Fibroblast of villous mesenchyme (primary cell): ENCODE results near the gene CRHR2. TPM values are rescaled to one million over a fixed set of nuclear protein-coding genes. Genes with fewer than 3 reads are reported as not detected.

Experiments
- DNase-seq: peaks from one replicate; pipeline ENCODE4 v3.0.0-alpha.2; 2010; ENCODE audit warnings: low read depth
- H3K4me3 ChIP-seq: 2 replicates; pipeline ENCODE4 v1.5.1; 2011; ENCODE audit warnings: low read depth, mild to moderate bottlenecking, low read length
- total RNA-seq: library from RNA; depleted of rRNA; stranded (reverse); fragments of >200 nt; gene quantifications from 2 replicates; pipeline ENCODE4 v1.2.3, GENCODE V29; 2012
- TF ChIP-seq, protein P1 (sequence below): IDR thresholded peaks from 2 replicates; pipeline ENCODE4 v1.5.1; 2012; ENCODE audit warnings: low read depth, mild to moderate bottlenecking, low read length; ENCODE audit not compliant: insufficient read depth

Gene CRHR2
- total RNA-seq, 1 donor: not detected

DNA sequence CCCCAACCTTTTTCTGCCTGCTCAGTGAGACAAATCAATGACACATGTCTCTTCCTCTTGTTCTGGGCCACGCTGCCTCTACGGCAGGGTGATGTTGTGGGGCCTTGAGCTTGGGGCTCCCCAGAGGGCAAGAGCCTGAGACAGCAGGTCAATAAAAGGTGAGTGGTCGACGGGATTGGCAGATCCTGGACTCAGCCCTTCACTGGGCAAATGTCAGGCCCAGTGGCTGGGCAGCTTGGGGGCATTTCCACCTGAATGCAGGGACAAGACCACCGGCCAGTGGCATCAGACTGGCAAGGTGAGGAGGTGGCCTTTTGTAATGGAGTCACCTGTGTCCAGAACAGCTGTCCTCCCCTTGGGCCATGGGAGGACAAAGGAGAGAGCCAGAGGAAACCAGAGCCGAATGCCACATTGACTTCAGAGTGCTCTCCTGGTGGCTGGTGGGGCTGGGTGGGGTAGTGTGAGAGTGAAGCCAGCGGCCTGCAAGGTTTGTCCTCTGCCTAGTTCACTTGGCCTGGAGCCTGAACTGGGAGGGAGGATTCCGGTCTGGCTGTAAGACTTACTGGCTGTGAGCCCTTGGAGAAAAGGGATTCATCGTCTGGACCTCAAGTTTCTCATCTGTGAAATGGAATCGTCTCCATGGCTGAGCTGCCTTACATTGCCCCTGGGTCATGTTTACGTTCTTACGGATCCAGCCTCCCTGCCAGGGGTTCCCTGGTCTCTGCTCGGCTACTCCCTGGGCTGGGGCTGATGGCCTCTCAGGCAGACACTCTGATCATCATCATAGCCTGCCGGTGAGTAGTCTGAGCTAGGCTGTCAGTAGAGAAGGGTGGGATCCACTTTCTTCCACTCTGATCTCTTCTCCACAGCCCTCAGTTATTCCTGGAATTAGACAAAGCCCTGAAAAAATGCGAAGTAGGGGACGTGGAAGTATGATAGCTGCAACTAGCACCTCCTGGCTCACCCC lies 25.4 kb upstream of the CRHR2 start:
- no peak for DNase-seq

GRCh38 chr7:30706908-30707307 lies 24.7 kb upstream of the CRHR2 start:
- no peak overlapping the region for H3K4me3 ChIP-seq
- DNase-seq: no peak
- TF ChIP-seq, protein P1, sequence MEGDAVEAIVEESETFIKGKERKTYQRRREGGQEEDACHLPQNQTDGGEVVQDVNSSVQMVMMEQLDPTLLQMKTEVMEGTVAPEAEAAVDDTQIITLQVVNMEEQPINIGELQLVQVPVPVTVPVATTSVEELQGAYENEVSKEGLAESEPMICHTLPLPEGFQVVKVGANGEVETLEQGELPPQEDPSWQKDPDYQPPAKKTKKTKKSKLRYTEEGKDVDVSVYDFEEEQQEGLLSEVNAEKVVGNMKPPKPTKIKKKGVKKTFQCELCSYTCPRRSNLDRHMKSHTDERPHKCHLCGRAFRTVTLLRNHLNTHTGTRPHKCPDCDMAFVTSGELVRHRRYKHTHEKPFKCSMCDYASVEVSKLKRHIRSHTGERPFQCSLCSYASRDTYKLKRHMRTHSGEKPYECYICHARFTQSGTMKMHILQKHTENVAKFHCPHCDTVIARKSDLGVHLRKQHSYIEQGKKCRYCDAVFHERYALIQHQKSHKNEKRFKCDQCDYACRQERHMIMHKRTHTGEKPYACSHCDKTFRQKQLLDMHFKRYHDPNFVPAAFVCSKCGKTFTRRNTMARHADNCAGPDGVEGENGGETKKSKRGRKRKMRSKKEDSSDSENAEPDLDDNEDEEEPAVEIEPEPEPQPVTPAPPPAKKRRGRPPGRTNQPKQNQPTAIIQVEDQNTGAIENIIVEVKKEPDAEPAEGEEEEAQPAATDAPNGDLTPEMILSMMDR: no peak

More for the DNA sequence above, 25.4 kb upstream of the CRHR2 start:
- H3K4me3 ChIP-seq: no peak overlapping the region
- TF ChIP-seq, protein P1: no peak

GRCh38 chr7:30706316-30706715 lies 24.1 kb upstream of the CRHR2 start:
- TF ChIP-seq, protein P1: no peak
- no peak for DNase-seq
- no peak overlapping the region for H3K4me3 ChIP-seq

DNA sequence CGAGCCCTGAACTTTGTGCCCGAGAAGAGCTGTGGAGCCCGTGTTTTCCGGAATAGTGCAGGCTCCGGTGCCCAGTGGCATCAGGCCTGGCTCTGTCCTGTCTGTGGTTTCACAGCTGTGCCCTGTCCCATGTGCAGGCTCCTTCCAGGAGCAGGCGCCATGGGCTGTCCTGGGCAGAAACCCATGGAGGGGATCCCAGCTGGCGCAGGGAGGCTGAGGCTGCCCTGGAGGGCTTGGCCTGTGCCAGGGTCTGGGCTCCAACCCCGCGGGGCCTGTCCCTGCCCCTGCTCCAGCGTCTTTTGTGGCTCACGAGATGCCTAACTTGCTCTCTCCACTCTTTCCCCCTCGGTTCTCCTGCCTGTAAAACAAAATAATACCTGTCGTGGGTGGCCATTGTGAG lies 23.3 kb upstream of the CRHR2 start:
- no peak overlapping the region for H3K4me3 ChIP-seq
- TF ChIP-seq, protein P1: no peak
- DNase-seq: no peak

- DNase-seq: no peak
- no peak overlapping the region for H3K4me3 ChIP-seq
- TF ChIP-seq, protein P1: no peak
These were observed 22.8 kb upstream of the CRHR2 start for GRCh38 chr7:30705008-30705407.

DNA sequence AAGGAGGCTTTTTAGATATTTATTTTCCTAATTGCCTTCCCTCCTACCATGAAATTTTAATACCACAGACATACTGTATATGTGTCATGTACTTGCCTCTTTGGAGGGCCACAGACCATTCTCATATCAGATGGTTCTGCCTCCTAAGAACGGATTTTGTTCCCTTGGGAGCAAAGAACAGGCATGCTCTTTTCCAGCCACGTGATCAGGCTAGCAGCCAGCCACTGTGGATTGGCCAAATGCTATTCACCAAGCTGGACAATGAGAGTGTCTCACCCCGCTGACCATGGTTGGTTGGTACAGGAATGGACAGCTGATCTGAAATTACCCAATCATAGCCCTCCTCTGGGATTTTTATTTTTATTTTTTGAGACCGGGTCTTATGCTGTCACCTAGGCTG lies 21.5 kb upstream of the CRHR2 start:
- no peak for DNase-seq
- no peak overlapping the region for H3K4me3 ChIP-seq
- TF ChIP-seq, protein P1: no peak

DNA sequence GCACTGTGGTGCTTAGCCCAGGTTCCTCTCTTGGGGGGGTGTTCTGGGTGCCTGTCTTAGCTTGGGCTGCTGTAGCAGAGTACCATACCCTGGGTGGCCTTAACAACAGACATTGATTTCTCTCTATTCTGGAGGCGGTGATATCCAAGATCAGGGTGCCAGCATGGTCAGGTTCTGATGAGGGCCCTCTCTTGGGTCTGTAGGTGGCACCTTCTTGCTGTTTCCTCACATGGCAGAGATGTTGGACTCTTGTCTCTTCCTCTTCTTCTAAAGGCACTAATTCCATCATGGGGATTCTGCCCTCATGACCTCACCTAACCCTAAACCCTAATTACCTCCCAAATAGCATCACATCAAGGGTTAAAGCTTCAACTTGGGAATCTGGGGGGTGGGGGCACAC lies 19.9 kb upstream of the CRHR2 start:
- TF ChIP-seq, protein P1: no peak

More for the DNA sequence above, 19.9 kb upstream of the CRHR2 start:
- no peak for DNase-seq
- no peak overlapping the region for H3K4me3 ChIP-seq
